G401 (cell line): Measurements from ENCODE around the gene TRAPPC14. TPM values are rescaled to one million over a fixed set of nuclear protein-coding genes. Genes with fewer than 3 reads are reported as not detected.
"Not testable (repeated sequence)": the region's sequence is repeated elsewhere in the genome, so short reads cannot be mapped to it uniquely, and the experiment has no call there.

ENCODE experiments used
- DNase-seq: peaks from one replicate; pipeline ENCODE4 v3.0.0-alpha.2; 2015; ENCODE audit warnings: low spot score
- in situ Hi-C: cut with HindIII; loops from 2 replicates; pipeline ENCODE4 v1.10.0; 2016; ENCODE audit warnings: low sequenced_read_pairs, mixed read lengths
- total RNA-seq: library from RNA; depleted of rRNA; stranded (reverse); fragments of >200 nt; shearing (Covaris generic); gene quantifications from 2 replicates; pipeline ENCODE4 v1.2.3, GENCODE V29; 2014

Gene TRAPPC14
- total RNA-seq, 1 experiment from 2014 or later, result 14.4 TPM

DNA sequence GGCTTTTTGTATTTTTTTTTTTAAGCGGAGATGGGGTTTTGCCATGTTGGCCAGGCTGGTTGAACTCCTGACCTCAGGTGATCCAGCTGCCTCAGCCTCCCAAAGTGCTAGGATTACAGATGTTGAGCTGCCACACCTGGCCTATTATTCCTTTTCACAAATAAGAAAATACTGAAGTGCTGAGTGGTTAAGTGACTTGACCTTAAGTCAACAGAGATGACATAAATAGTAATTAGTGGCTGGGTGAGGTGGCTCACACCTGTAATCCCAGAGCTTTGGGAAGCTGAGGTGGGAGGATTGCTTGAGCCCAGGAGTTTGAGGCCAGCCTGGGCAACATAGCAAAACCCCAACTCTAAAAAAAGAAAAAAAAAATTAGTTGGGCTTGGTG lies 28.3 kb downstream of the TRAPPC14 start:
- DNase-seq, in situ Hi-C loops: not testable (repeated sequence)

DNA sequence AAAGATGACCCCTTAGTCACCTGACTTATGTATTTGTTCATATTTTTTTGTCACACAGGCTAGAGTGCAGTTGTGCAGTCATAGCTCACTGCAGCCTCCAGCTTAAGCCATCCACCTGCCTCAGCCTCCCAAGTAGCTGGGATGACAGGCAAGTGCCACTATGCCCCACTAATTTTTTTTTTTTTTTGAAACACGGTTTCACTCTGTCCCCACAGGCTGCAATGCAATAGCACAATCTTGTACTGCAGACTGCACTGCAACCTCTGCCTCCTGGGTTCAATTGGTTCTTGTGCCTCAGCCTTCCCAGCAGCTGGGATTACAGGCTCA lies 29.9 kb downstream of the TRAPPC14 start:
- in situ Hi-C loops, result no loop called here
- no peak for DNase-seq

DNA sequence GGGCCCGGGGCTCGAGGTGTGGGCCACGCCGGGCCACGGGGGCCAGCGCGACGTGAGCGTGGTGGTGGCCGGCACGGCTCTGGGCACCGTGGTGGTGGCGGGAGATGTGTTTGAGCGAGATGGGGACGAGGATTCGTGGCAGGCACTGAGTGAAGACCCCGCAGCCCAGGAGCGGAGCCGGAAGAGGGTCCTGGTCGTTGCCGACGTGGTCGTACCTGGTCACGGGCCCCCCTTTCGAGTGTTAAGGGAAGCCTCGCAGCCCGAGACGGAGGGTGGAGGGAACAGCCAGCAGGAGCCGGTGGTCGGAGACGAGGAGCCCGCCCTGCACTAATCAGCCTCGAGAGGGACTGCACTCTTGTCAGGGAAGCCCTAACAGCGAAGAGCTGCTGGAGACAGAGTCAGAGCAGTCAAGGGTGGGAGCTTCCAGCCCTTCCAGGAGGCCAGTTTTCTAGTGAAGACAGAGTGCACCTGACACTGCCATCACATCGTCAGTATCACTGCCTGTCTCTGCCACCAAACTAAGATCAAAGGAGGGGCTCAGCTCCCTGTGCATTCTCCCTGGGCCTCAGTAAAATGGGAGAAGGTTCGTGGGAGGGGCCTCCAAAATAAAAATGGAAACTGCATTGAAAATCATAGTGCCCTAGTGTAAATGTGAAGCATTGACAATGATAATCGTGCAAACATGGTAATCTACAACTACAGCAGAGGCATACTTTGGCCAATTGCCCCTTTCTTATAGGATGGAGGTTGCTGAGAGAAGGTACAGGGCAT lies 30.5 kb downstream of the TRAPPC14 start:
- peak; percentile 57 for DNase-seq
- in situ Hi-C loops, result no loop called here

DNA sequence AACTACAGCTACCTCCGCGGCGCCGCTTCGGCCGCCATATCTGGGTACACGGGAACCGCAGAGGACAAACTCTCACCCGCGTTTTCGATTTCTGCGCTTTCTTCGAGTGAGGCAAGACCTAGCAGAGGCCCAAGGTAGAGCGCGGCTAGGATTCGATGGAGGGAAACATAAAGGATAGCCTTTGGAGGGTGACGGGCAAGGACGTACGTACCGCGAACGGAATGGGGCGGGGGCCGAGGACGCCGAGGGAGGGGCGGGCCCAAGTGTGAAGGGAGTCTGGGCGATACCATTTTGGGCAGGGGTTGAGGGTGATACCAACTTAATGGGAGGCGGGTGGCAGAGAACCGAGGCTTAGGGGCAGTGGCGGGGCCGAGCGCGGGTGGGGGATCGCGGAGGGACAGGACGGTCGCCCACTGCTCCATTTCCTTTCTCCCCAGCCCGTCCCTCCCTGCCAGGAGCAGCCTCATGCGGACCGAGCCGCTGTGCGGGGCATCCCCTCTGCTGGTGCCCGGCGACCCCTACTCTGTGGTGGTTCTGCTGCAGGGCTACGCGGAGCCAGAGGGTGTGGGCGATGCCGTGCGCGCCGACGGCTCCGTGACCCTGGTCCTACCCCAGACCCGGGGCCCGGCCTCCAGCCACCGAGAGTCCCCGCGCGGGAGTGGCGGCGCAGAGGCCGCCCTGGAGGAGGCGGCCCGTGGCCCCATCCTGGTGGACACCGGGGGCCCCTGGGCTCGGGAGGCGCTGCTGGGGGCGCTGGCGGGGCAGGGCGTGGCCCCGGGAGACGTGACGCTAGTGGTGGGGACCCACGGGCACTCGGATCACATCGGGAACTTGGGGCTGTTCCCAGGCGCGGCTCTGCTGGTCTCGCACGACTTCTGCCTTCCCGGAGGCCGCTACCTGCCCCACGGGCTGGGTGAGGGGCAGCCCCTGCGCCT lies 31.3 kb downstream of the TRAPPC14 start, which contains the start of gene MBLAC1:
Gene MBLAC1 (plus strand): TSS at position 37 of the 935 bp plus-strand sequence. CDS start 429 bp downstream, at position 466.
- in situ Hi-C loops, result no loop called here
- DNase-seq, result peak; percentile 96

DNA sequence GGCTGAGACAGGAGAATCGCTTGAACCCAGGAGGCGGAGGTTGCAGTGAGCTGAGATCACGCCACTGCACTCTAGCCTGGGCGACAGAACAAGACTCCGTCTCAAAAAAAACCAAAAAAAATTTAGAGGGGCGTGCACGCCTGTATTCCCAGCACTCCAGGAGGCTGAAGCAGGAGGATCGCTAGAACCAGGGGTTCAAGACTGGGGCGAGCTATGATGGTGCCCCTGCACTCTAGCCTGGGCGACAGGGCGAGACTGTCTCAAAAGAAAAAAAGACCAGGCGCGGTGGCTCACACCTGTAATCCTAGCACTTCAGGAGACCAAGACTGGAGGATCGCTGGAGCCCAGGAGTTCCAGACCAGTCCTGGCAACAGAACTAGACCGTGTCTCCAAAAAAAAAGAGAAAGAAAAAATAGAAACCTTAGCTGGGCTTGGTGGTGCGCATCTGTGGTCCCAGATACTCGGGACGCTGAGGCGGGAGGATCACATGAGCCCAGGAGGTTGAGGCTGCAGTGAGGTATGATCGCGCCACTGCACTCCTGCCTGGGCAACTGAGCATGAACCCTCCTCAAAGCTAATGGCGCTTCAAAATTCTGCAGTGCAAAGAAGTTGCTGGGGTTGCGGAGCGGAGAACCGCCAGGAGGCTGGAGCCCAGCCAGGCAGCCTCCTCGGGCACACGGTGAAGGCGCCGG lies 32.1 kb downstream of the TRAPPC14 start:
- DNase-seq, result no peak
- in situ Hi-C loops, result no loop called here

DNA sequence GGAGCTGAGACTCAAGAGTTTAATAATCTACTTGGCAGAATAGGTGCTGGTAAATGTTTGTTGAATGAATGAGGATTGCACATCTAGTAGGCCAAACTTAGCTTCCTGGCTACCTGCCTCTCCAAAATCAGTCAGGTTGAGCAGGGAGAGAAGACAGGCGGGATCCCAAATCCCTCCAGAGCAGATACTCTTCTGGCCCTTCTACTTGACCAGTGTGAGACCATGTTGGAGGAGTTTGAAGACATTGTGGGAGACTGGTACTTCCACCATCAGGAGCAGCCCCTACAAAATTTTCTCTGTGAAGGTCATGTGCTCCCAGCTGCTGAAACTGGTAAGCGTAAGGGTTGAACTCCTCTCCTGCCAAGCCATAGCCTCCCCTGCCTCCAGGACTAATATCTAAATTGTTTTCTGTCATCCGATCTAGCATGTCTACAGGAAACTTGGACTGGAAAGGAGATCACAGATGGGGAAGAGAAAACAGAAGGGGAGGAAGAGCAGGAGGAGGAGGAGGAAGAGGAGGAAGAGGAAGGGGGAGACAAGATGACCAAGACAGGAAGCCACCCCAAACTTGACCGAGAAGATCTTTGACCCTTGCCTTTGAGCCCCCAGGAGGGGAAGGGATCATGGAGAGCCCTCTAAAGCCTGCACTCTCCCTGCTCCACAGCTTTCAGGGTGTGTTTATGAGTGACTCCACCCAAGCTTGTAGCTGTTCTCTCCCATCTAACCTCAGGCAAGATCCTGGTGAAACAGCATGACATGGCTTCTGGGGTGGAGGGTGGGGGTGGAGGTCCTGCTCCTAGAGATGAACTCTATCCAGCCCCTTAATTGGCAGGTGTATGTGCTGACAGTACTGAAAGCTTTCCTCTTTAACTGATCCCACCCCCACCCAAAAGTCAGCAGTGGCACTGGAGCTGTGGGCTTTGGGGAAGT lies 34.0 kb downstream of the TRAPPC14 start:
- in situ Hi-C loops, result no loop called here

DNA sequence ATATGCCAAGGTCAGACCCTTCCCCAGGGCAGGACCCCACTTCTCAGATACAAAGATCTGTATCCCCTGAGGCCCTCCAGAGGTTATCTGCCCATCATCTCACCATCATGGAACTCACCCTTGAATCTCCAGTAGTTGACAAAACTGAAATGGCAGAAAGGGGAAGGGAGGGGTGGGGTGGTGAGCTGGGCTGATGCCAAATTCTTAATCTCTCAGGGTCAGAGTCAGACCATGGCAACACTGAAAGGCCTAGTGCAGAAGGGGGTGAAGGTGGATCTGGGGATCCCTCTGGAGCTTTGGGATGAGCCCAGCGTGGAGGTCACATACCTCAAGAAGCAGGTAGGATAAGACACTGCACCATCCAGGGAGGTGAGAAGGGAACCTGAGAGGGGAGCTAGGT lies 36.0 kb downstream of the TRAPPC14 start:
- in situ Hi-C loops, result no loop called here
- DNase-seq, result no peak

More for the DNA sequence above, 34.0 kb downstream of the TRAPPC14 start:
- DNase-seq, result no peak

DNA sequence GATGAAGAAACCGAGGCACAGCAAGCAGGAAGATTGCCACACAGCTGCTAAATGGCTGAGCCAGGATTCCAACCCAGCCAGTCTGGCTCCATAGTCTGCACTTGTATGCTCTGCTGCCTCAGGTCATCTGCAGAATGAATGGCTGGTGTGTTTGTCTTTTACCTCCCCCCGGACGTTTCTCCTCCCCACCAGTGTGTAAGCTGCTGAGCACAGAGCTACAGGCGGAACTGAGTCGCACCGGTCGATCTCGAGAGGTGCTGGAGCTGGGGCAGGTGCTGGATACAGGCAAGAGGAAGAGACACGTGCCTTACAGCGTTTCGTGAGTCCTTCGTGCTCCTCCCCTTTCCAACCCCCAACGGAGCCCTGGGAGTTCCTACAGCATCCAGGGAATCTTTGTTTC lies 36.5 kb downstream of the TRAPPC14 start:
- in situ Hi-C loops, result no loop called here
- no peak for DNase-seq

DNA sequence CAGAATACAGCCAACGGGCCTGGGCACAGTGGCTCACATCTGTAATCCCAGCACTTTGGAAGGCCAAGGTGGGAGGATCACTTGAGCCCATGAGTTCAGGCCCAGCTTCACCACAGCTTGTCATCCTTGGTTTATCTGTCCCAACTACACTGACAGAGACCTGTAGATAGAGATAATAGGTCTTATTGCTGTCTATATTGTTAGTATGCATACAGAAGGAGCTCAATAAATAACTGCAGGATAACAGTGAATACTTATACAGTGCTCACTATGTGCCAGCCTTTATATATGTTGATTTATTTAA lies 37.8 kb downstream of the TRAPPC14 start:
- in situ Hi-C loops, result no loop called here
- DNase-seq, result no peak

DNA sequence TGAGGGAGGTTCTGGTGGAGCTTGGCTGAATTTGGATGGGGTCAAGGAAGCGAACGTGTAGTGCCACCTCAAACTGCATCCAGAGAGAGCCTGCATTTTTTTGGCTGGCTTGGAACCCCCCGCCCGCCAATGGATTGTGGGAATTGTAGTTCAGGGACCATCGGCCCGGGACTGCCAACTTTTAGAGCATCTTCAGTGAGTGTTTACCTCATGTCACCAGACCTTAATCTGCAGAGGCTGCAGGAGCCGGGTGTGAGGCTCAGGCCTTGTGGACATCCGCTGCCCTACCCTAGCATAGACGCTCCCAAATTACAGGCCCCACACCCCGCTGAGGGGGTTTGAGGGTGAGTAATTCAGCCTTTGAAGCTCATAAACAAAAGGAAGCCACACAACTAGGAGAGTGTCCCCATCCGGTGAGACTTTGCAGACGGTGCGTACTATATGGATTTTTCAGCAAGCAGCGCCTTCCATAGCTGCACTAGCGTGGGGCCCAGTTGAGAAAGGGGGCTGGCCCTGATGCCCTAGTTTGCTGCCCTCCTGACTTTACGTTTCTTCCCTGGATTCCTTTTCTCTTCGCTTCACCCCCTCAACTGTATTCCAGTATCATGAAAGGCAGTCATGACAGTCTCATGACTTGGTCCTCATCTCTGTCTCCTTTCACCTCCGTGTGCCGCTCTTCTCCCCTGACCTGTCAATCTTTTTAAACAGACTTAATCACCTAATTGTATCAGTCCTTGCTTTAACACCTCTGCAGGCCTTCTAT lies 38.4 kb downstream of the TRAPPC14 start:
- in situ Hi-C loops, result no loop called here
- peak; percentile 92 for DNase-seq

DNA sequence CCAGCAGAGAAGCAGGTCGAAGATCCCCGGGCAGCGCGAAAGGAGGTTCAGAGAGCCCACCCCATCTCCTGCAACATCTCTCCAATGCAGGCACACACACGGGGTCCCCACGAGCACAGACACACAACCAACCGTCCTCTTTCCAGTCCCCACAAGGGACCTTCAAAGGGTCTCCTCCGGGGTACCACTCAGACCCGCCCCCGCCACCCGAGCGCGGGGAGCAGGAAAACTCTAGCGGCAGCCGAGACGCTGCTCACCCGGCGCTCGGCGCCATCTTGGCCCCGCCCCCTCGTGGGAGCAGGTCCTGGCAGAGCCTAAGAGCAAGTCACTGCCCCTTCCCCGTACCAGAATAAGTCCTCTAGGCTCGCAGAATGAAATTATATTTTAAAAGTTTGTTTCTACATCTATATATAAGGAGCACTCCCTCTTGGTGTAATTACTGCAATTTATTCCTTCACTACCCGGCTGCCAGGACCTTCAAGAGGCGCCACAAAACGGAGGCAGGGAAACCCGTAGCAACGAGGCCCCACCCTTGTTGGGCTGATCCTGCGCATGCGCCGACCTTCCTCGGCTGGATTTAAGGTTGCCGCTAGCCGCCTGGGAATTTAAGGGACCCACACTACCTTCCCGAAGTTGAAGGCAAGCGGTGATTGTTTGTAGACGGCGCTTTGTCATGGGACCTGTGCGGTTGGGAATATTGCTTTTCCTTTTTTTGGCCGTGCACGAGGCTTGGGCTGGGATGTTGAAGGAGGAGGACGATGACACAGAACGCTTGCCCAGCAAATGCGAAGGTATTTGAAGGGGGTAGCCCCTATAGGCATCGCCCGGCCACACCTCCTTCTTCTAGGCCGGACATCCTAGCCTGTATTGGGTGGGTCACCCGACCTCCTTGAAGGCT lies 39.2 kb downstream of the TRAPPC14 start, which contains the start of the genes CNPY4 and TAF6:
Gene CNPY4 (plus strand): TSS at position 563 of the 898 bp plus-strand sequence. CDS start 111 bp downstream, at position 674.
Gene TAF6 (minus strand): TSS at position 287 of the 898 bp plus-strand sequence. CDS start 5,149 bp downstream, outside the sequence.
- in situ Hi-C loops, result no loop called here
- DNase-seq, result peak; percentile 97

DNA sequence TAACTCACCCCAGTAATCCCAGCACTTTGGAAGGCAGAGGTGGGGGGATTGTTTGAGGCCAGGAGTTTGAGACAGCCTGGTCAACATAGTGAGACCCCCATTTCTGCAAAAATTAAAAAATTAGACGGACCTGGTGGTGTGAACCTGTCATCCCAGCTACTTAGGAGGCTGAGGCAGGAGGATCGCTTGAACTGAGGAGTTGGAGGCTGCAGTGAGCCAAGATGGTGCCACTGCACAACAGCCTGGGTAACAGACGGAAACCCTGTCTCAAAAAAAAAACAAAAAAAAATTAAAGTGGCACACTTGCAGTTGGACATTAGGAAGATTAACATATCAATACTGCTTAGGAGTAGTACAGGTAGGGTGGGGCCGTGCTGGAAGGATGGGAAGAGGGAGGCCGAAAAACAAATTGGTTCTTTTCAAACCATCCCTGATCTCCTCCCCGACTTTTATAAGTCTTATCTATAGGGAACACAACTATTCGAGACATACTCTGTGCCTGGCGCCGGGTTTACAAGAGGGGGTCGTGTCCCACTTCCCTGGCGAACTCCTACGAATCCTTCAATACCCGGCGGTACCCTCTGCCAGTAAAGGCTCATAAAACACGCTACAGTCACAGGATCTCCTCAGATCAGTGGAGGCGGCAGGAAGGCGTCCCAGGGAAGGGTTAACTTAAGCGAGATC lies 40.0 kb downstream of the TRAPPC14 start:
- in situ Hi-C loops, result no loop called here
- no peak for DNase-seq

DNA sequence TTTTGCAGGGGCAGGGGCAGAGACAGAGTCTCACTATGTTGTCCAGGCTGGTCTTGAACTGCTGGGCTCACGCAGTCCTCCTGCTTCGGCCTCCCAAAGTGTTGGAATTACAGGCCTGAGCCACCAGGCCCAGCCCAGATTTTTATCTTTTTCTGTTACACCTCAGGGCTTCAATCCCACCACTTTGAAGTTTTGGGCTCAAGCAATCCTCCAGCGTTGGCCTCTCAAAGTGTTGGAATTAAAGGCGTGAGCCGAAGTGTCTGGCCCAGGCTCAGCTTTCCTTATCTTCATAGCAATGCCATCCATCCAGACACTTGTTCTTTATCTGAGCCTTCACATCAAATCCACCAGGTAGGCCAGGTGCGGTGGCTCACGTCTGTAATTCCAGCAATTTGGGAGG lies 43.5 kb downstream of the TRAPPC14 start:
- DNase-seq, result no peak
- in situ Hi-C loops, result no loop called here

DNA sequence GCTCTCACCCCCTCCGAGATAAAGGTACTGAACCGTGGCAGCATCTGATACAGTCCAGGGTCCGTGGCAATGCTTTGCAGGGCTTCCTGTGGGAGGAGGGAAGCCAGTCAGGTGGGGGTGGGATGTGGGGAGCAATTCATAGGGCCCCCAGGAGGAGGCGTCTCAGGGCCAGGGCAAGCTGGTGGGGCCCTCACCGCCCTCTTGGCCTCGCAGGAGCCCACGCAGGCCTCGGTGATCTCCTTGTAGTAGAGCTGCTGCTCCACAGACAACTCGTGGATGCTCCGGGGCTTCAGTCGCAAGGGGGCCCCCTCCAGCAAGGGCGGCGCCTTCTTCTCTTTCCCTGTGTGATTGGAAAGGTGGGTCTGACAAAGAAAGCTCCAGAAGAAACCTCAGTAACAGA lies 46.6 kb downstream of the TRAPPC14 start:
- DNase-seq, result no peak
- in situ Hi-C loops, result no loop called here

DNA sequence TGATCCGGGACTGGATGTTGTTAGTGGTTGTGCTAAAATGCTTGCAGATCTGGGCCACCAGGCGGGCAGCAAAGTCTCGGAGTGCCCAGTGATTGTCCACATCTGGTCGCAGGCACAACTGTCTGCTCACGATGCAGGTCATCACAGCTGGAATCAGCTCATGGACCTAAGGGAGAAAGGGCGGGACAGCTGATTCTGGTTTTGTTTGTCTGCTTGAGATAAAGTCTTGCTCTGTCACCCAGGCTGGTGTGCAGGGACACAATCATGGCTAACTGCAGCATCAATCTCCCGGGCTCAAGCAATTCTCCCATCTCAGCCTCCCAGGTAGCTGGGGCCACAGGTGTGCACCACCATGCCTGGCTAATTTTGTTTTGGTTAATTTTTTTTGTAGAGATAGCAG lies 47.4 kb downstream of the TRAPPC14 start:
- DNase-seq, result no peak
- in situ Hi-C loops, result no loop called here

DNA sequence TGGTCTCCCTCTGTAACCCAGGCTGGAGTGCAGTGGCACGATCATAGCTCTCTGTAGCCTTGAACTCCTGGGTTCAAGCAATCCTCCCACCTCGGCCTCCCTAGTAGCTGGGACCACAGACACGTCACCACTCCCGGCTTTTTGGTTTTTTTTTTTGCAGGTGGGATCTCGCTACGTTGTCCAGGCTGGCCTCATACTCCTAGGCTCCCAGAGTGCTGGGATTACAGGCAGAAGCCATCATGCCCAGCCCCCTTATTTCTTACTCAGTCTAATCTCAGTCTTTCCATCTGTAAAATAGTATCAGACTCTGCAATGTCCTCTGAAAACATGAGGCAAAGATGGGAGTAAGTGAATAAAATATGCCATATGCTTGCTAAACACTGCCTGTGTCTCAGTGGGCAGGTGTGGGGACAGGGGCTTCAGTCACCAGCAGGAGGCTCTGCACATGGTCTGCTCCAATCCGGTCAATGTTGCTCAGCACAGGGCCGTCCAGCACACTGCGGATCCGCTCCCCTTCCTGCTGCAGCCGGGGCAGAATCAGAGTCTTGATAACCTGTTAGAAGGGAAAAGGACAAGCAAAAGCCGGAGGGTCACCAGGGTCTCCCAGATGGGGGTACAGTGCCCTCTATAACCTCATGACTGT lies 48.9 kb downstream of the TRAPPC14 start:
- in situ Hi-C loops, result no loop called here
- DNase-seq, result no peak
